Stimulated activated effector memory CD8-positive, alpha-beta T cell treated with anti-CD3 and anti-CD28 coated beads, Interleukin-12 subunit alpha, Interleukin-12 subunit beta, amount 100 ng/mL, for 72 hours (primary cell): Measurements from ENCODE around the gene TBX4.
"Not testable (repeated sequence)": the region's sequence is repeated elsewhere in the genome, so short reads cannot be mapped to it uniquely, and the experiment has no call there.

Experiments used
- ATAC-seq: fragments of 150-1000 bp; cut with Tn5 transposase; 2 replicates; pipeline ENCODE4 v1.10.0; 2021
- DNase-seq, 2 donors: peaks; one replicate each; pipeline ENCODE4 v3.0.0; 2021 to 2022; ENCODE audit warnings: low spot score in 2 of 2
- H3K27ac Mint-ChIP-seq: one replicate; pipeline ENCODE4 v1.8.0; 2022; ENCODE audit warnings: mild to moderate bottlenecking, mixed read lengths
- H3K36me3 Mint-ChIP-seq: one replicate; pipeline ENCODE4 v1.8.0; 2022; ENCODE audit warnings: mild to moderate bottlenecking, mixed read lengths
- H3K4me1 Mint-ChIP-seq: one replicate; pipeline ENCODE4 v1.8.0; 2022; ENCODE audit warnings: mixed read lengths
- H3K4me3 Mint-ChIP-seq: one replicate; pipeline ENCODE4 v1.8.0; 2022; ENCODE audit warnings: mild to moderate bottlenecking, mixed read lengths
- H3K9me3 Mint-ChIP-seq: one replicate; pipeline ENCODE4 v1.8.0; 2022; ENCODE audit warnings: mixed read lengths

The TBX4 gene

DNA sequence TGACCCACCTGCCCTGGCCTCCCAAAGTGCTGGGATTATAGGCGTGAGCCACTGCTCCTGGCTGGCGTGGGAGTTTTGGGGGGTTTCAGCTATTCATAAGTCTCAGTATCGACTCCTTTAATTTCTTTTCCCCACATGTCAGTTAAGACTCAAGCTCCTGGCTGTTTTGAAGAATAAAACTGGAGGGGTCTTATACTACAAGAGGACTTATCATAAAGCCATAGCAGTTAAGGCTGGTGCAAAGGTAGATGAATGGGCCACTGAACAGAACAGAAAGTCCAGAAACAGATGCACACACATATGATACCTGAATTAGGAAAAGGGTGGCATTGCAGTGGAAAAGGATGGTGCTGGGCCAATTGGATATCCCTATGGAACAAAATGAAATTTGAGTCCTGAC is 47.4 kb downstream of the TBX4 start:
- no peak overlapping the region for H3K27ac Mint-ChIP-seq
- no peaks in the 10 kb centered on the region for H3K36me3 Mint-ChIP-seq
- no peak for DNase-seq
- peaks cover 11% of the 10 kb centered on the region for H3K4me1 Mint-ChIP-seq
- ATAC-seq, result no peak
- no peak overlapping the region for H3K4me3 Mint-ChIP-seq
- no peaks in the 10 kb centered on the region for H3K9me3 Mint-ChIP-seq

DNA sequence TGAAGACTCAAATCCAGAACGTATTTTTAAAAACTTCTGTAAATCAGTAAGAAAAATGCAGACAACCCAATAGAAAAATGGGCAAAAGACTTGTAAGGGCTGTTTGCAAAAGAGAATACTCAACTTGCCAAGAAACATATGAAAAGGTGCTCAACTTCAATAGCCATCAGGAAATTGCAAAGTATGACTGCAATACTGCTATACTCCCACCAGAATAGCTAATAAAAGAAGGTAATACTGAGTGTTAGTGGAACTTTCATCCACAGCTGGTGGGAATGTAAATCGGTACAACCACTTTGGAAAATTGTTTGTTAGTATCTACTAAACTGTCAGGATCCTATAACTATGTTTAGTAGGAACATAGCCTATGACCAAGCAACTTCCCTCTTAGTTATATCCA is 48.1 kb downstream of the TBX4 start:
- Mint-ChIP-seq H3K9me3 (no peaks in the 10 kb centered on the region), H3K27ac (no peak overlapping the region), H3K36me3 (no peaks in the 10 kb centered on the region), H3K4me3 (no peak overlapping the region), H3K4me1 (peaks cover 9% of the 10 kb centered on the region)
- DNase-seq (no peak), ATAC-seq (no peak)

DNA sequence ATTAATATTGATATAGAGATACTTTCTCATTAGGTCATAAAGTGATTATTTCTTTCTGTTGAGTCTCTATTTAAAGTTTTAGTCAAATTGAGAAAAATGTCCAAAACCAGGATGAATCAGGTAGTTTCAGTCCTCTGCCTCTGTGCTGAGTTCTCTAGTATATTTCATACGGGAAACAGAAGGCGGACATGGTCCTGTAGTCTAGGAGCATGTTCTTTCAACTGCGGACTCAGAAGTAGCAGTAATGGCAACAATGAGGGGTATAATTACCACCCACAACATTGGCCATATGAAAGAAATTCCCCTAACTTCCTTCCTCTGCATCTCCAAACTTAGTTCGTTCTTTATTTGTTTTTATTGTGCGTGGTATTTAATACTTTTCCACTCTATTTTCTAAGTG is 50.1 kb downstream of the TBX4 start:
- H3K9me3 Mint-ChIP-seq, result no peaks in the 10 kb centered on the region
- no peaks in the 10 kb centered on the region for H3K4me1 Mint-ChIP-seq
- H3K27ac Mint-ChIP-seq, result no peak overlapping the region
- H3K36me3 Mint-ChIP-seq, result peaks cover 2% of the 10 kb centered on the region
- ATAC-seq, result no peak
- H3K4me3 Mint-ChIP-seq, result no peak overlapping the region
- no peak for DNase-seq

DNA sequence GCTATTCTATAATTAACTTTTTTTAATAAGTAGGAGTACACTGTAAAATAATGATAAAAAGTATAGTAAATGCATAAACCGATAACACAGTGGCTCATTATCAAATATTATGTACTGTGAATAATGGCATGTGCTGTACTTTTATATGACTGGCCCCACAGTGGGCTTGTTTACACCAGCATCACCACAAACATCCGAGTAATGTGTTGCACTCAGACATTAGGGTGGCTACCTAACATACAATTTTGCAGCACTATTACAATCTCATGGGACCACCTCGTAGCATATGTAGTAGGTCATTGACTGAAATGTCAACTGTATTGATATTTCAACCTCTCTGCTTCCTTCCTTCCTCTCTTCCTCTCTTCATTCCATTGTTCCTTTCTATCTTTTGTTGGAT is 51.7 kb downstream of the TBX4 start:
- ATAC-seq (no peak), DNase-seq (no peak)
- peaks cover 4% of the 10 kb centered on the region for H3K36me3 Mint-ChIP-seq
- H3K9me3 Mint-ChIP-seq, result no peaks in the 10 kb centered on the region
- H3K4me3 Mint-ChIP-seq, result no peak overlapping the region
- no peak overlapping the region for H3K27ac Mint-ChIP-seq
- no peaks in the 10 kb centered on the region for H3K4me1 Mint-ChIP-seq

DNA sequence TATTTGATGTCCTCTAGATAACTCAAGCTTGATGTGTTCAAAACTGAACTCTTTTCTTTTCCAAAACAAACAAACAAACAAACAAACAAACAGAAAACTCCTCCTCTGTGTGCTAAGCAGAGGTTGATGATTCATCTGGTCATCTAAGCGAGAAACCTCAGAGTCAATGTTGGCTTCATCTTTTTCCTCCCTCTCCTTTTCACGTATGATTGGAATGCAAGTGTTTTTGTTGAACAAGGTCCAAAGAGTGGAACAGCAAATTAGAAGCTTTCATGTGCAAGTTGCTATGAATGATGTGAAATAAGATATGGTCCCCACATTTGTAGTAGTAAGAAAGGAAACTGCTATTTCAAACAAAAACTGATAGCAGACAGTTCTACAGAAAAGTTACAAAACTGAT is 52.5 kb downstream of the TBX4 start:
- DNase-seq, result no peak
- Mint-ChIP-seq H3K27ac (no peak overlapping the region), H3K4me1 (no peaks in the 10 kb centered on the region), H3K9me3 (no peaks in the 10 kb centered on the region), H3K36me3 (peaks cover 4% of the 10 kb centered on the region), H3K4me3 (no peak overlapping the region)
- ATAC-seq, result no peak

DNA sequence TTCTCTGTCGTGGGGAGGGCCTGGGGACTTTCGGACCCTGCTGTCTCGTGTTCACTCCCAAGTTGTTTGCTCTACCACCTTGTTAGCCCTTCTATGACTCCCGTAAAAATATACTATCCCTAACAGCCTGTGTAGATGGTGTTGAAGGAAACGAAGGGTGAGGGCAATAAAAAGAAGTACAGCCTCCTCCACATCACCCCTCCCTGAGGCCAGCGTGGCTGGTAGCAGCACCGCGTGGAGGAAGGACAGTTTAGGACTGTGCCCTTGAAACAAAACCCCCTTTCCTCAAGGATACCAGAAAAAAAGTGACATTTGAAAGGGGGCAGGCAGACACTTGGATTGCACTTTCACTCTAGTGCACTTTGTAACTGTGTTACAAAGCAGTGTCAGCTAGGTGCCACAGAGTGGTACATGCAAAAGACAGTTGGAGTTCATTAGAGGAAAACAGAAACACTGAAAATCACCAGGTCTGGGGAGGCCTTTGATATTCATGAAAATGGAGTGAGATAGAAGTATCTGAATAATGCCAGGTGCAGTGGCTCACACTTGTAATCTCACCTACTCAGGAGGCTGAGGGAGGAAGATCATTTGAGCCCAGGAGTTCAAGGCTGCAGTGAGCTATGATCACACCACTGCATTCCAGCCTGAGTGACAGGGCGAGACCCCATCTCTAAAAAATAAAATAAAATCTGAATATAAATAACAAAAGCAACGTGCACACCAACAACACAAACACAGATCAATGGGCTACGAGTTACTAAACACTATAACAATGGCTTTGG is 53.8 kb downstream of the TBX4 start:
- H3K4me1 Mint-ChIP-seq, result no peaks in the 10 kb centered on the region
- ATAC-seq (no peak), DNase-seq (no peak)
- H3K9me3 Mint-ChIP-seq, result no peaks in the 10 kb centered on the region
- peaks cover 4% of the 10 kb centered on the region for H3K36me3 Mint-ChIP-seq
- no peak overlapping the region for H3K27ac Mint-ChIP-seq
- H3K4me3 Mint-ChIP-seq, result no peak overlapping the region

DNA sequence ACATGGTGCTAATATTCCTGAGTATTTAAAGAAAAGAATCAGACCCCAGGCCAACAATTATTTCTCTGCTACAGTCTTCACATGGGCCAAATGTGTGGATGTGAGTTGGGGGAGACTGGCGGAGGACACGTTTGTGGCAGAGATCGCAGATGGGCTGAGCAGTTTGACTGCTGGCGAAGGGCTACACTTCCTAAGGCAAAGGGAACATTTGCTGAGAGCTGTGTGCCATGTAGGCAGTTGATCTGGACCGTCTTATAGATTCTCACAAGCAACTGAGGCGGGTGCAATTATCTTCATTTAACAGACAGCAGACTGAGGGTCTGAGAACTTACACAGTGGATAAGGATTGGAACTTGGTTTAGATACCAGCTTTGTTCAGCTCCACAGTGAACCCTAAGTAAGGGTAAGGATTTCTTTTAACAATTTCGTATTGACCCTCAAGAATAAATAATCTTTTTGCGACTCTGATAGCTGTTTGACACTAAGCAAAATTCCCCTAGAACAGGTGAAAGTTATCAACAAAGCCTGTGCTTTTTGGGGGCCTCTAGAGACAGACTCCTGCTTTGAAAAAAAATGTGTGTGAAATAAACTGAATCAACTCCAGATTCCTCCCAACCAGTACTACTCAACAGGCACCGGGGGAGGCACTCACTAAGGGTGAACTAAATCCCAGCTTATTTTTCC is 55.3 kb downstream of the TBX4 start:
- ATAC-seq (no peak), DNase-seq (no peak)
- Mint-ChIP-seq H3K36me3 (peaks cover 4% of the 10 kb centered on the region), H3K4me3 (no peak overlapping the region), H3K4me1 (no peaks in the 10 kb centered on the region), H3K27ac (no peak overlapping the region), H3K9me3 (no peaks in the 10 kb centered on the region)

DNA sequence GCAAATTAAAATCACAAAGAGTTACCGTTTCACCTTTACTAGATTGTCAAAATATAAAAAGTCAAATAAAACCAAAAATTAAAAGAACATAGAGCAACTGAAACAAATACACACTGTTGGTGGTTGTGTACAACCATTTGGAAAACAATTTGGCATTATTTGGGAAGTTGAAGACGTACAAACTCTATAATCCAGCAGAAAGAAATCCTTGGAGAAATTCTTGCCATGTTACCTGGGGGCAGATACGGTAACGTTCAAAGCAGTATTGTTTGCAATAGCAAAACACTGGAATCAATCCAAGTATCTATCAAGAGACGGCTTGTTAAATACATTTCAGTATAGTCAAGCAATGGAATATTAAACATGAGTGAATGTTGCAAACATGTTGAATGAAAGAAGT is 56.7 kb downstream of the TBX4 start:
- Mint-ChIP-seq H3K4me1 (no peaks in the 10 kb centered on the region), H3K9me3 (no peaks in the 10 kb centered on the region), H3K36me3 (peaks cover 4% of the 10 kb centered on the region), H3K4me3 (no peak overlapping the region), H3K27ac (no peak overlapping the region)
- DNase-seq (no peak), ATAC-seq (no peak)

DNA sequence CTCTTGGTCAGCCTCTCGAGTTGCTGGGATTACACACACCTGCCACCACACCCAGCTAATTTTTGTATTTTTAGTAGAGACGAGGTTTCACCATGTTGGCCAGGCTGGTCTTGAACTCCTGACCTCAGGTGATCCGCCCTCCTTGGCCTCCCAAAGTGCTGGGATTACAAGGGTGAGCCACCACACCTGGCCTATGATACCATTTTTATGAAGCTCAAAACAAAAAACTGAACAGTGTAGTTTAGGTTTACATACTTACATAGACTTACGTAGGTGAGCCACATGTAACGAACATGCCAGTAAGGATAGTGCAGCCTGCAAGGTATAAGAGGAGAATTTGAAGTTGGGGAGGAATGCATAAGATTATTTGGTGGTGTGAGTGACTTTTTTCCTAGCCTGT is 57.2 kb downstream of the TBX4 start:
- not testable (repeated sequence) for H3K4me1 Mint-ChIP-seq, H3K9me3 Mint-ChIP-seq, H3K4me3 Mint-ChIP-seq, DNase-seq, ATAC-seq, H3K36me3 Mint-ChIP-seq, H3K27ac Mint-ChIP-seq

DNA sequence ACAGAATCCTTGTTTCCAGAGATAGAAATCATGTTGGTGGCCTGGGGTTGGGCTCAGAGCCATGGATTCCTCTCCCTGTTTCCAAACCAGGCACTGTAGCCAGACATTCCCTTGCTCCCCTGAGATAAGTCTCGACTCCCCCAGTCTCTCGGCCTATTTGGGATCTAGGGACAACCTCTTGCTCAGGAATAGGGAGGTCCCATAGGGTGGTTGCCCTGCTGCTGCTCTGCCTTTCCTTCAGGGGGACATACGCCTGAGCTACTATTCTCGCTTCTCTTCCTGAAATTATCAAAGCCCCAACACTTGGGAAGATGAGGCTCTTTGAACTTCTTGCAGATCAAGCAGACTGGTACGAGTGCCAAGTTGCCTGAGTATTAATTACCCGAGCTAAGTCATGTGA is 58.0 kb downstream of the TBX4 start:
- Mint-ChIP-seq H3K36me3 (peaks cover 4% of the 10 kb centered on the region), H3K27ac (no peak overlapping the region)
- no peak for ATAC-seq

DNA sequence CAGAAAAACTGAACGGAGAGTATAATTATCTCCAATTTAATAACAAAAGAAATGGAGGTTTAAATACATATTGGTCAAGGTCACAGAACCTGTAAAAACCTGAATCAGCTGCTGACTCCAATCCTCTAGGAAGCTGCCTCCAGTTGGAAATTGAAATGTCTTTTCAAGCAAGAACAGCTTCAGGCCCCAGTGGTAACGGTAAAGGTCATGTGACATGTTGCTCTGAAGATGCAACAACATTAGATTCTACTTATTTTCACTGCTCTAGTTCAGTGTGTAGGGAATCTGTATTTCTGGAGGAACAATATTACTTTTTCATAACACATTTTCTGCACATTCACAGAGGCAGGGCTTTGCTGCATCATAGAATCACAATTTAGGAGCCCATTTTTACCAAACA is 58.8 kb downstream of the TBX4 start:
- Mint-ChIP-seq H3K4me1 (no peaks in the 10 kb centered on the region), H3K9me3 (no peaks in the 10 kb centered on the region), H3K4me3 (no peak overlapping the region), H3K27ac (no peak overlapping the region), H3K36me3 (peaks cover 4% of the 10 kb centered on the region)
- no peak for DNase-seq
- no peak for ATAC-seq

More for the DNA sequence above, 58.0 kb downstream of the TBX4 start:
- no peaks in the 10 kb centered on the region for H3K9me3 Mint-ChIP-seq
- no peak overlapping the region for H3K4me3 Mint-ChIP-seq
- H3K4me1 Mint-ChIP-seq, result no peaks in the 10 kb centered on the region
- no peak for DNase-seq

DNA sequence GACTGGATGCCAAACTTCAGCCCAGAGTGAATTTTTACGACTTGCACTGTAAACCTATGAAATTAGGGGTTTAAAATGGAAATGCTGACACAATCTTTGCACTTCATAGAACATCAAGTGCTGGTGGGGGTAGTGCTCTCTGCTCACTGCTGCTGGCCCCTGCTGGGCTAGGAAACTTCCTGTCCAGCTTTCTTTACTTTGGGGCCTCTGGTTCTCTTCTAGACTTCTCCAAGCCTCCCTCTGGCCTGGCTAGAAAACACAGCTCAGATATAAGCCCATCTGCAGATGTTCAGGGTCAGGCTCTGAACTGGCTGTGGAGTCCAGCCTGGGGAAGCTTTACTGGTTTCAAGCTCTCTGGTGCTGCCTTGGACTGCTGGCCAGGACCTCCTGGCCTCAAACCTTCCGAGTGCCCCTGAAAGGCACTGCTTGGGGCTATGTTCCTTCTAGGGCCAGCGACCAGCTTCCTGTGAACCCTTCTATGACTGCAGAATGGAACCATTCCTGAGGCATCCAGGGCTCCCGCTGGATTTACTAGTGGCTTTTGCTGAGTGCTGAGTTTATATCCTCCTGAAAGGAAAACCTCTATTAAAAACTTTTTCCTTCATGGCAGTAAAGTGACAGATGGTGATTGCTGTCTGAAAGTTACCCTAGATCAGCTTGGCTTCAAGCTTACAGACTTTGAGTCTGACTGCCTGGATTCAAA is 59.4 kb downstream of the TBX4 start:
- no peak for DNase-seq
- peaks cover 4% of the 10 kb centered on the region for H3K36me3 Mint-ChIP-seq
- H3K9me3 Mint-ChIP-seq, result no peaks in the 10 kb centered on the region
- no peak for ATAC-seq
- H3K4me1 Mint-ChIP-seq, result no peaks in the 10 kb centered on the region
- no peak overlapping the region for H3K4me3 Mint-ChIP-seq
- no peak overlapping the region for H3K27ac Mint-ChIP-seq

DNA sequence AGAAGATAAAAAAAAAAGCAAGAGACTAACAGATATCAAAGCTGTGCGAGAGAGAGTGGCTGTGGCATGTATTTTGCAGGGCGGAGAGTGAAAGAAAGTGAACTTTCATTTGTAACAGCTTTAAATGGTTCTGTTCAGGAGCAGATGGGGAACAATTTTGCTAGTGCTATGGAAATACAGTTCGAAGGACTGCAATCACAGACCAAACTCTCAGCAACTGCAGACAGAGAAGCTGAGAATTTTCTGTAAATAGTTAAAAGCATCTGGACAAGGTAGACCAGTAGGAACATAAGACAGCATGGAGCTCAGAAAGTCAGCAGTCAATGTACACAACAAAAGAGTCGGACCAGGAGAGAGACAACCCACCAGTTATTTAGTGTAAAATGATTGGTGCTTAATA is 62.3 kb downstream of the TBX4 start:
- no peak for ATAC-seq

DNA sequence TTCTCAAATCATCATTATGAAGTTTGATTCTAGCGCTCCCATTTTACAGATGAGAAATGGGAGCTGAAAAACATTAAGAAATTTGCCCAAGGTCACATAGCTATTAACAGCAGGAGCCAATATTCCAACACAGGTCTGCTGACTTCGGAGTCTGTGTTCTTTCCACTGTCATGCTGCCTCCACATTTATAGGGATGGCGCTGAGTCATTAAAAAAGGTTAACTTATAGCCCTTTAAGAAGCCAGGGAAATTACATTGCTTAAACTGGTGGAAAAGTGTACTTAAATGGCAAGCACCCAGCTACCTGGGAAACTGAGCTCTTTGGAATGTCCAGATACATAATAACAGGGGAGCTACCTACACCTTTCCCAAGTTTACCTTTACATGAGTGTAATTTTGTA is 65.0 kb downstream of the TBX4 start:
- no peaks in the 10 kb centered on the region for H3K36me3 Mint-ChIP-seq
- no peak overlapping the region for H3K4me3 Mint-ChIP-seq
- no peak overlapping the region for H3K27ac Mint-ChIP-seq
- no peaks in the 10 kb centered on the region for H3K9me3 Mint-ChIP-seq
- no peaks in the 10 kb centered on the region for H3K4me1 Mint-ChIP-seq
- ATAC-seq (no peak), DNase-seq (no peak)

More for the DNA sequence above, 62.3 kb downstream of the TBX4 start:
- Mint-ChIP-seq H3K9me3 (no peaks in the 10 kb centered on the region), H3K4me3 (no peak overlapping the region), H3K27ac (no peak overlapping the region), H3K36me3 (no peaks in the 10 kb centered on the region), H3K4me1 (no peaks in the 10 kb centered on the region)
- DNase-seq, result no peak

DNA sequence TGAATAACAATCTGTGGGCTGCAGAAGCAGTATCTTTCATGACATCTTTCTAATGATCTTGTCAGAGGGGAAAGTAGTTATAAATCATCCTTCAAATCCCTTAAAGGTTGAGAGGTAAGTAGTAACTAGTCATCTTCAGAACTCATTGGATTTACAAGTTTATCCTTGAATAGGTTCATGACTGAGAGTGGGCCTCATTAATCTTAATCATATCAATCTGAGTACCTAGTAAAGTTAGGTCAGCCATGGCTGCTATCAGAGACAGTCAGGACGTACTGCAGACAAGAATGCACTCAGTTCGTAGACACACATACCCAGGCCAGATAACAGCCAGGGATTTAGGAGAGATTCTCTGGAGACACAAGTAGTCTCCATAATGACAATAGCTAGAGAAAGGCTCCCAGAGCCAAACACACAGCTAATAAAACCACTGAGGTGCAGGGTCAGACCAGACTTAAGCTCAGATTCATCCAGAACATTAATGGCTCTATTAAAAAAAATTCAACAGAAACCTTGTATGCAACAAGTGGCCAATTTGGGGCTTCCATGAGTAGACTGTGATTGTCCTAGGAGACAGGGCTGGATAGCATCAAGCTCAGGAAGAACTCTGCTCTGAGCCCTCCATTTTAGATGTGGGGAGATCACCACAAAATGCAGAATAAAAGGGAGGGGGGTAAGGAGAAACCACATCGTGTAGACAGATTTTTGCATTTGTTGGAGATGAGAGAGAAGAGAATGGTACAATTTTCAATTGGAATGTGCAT is 65.8 kb downstream of the TBX4 start:
- Mint-ChIP-seq H3K4me3 (no peak overlapping the region), H3K4me1 (no peaks in the 10 kb centered on the region), H3K9me3 (no peaks in the 10 kb centered on the region), H3K36me3 (no peaks in the 10 kb centered on the region), H3K27ac (no peak overlapping the region)
- DNase-seq (no peak), ATAC-seq (no peak)
